ENCODE measurements around the gene ACSL5.
A peak's percentile ranks its signal among the peaks of the same experiment; 100 is the strongest.

GRCh38 chr10:112475575-112476218 is 101.8 kb downstream of the ACSL5 start:
- TF ChIP-seq CTCF (conservative IDR thresholded peaks at IDR 0.05; ENCODE audit: low read length) (peak; percentile 75), EZH2phosphoT487 (IDR thresholded peaks at IDR 0.05; ENCODE audit: borderline replicate concordance, low read depth, low read length) (no peak)

Data from OCI-LY7 (cell line).